GM21619 (cell line): ENCODE data around the gene IGF1R.

Experiments
- ATAC-seq: cut with Tn5 transposase; IDR thresholded peaks from one replicate; pipeline ENCODE4 v1.9.1; 2021; ENCODE audit not compliant: unreplicated experiment

Gene IGF1R

DNA sequence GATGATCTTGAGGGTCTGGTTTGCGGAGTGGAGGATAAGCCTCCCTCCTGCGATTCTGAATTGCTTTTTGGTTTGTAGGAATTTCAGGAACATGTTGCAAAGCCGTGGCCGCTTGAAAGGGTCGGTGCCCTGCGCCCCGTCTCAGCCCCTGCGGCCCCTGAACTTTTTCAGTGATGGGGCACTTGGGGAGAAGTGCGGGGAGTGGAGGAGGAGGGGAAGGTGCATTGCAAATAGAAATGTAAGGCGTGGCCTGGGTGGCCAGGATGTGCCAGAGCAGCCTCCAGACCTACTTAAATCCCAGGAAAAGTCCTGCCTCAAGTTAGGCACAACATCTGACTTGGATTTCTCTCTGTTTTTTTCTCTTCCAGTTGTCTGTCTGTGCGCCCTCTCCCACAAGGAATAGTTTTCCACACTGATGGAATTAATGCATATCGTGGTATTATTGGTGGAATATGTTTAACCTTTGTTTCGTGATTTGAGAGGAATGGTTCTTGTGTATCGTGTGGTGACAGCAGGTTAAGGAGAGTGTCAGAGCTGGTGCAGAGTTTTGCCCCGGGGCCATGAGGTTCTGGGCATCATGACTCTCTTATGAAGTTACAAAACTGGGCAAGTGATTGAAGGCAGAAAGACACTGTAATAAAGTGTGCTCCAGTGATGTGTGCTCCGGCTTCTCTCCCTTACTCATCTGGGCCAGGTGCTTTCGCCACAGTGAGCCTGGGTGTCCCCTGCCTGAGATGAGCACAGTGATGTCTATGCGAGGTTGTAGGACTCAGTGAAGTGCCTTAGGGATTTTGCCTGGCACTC, 205.5 kb downstream of the IGF1R start:
- ATAC-seq: no peak

DNA sequence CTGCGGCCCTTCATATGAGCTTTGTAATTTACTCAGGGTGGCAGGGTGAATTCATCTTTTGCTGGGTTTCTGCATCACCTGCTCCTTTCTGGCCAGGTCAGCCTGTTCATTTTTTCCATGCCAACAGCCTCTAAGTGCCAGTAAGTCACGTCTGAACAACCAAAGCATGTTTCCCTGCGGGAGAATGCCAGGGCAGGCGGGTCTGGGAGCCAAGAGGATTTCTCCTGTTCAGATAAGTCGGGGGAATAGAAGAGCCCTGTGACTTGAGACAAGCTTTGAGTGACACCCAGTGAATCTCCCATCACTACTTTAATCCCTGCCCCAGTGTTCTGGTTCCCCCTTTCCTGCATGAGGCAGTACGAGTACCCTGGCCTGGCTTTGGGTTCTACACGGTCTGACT, 206.2 kb downstream of the IGF1R start:
- no peak for ATAC-seq

- no peak for ATAC-seq
Observed at GRCh38 chr15:98855067-98855814, 206.9 kb downstream of the IGF1R start.

- ATAC-seq: no peak
Observed at GRCh38 chr15:98855815-98856531, 207.6 kb downstream of the IGF1R start.

- no peak for ATAC-seq
Observed at GRCh38 chr15:98856532-98856907, 208.2 kb downstream of the IGF1R start.

GRCh38 chr15:98858610-98859023, 210.3 kb downstream of the IGF1R start:
- no peak for ATAC-seq

DNA sequence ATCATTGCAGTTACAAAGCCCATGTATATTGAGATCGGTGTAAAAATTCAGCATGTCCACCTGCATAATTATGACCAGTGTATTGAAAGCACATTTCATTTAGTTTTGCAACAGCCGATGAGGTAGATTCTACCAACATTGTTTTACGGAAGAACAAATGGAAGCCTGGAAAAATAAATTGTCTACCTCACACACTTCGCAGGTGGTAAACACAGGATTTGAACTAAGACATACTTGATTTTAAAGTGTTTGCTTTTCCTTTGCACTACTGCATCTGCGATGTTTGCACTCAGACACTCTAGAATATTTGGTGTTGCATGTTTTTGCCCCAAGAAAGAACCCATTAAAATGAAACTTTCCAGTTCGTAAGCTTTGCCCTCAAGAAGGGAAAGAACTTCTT, 210.8 kb downstream of the IGF1R start:
- no peak for ATAC-seq

DNA sequence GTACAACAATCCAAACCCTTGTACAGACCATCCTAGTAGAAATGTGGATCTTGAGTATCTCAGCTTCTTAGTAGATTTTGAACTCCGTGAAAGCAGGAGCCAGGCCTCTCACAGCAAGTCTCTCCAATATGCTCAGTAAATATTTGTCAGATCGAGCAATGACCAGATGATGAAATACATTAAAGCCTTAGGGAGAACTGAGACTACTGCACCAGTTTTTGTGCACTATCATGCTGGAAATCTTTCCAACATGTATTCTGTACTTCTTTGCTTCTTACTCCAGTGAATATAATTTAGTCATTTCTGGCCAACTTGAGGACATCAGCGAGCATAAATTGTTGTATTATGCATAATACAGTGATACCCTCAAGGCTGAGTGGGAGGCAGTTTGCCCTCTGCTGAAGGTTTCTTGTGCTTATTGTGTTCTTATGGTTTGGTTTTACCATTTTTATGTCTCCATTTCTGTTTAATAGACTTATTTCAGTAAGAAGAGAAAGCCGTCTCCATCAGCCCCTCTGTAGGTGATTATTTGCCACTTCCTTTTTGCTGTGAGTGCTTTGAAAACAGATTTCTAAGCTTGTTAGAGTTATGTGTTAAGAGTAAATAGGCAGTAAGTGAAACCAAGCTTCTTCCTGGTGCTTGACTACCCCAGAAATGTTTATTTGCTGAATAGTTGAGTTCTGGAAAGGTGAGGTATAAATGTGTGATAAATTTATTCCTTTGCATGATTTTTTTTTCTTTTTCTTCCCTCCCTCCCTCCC, 212.1 kb downstream of the IGF1R start:
- ATAC-seq: no peak

DNA sequence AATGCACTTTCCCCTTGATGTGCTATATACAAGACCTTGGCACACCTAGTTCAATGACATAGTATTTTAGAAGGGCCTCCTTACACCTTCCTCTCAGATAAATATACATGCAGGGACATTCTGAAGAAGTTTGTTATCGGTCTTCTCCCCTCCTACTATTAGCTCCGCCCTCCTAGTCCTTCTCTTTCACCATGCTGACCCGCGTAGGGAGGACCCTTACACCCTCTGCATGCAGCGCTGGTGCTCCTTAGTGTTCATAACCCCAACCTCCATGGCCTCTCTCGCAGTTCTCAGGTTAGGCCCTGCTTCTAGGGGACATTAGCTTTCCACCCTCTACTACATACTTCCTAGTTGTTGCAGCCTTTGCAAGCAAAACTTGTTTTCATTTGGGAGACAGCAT, 212.8 kb downstream of the IGF1R start:
- ATAC-seq: no peak

- ATAC-seq: no peak
Observed at GRCh38 chr15:98863983-98864382, 215.6 kb downstream of the IGF1R start.

DNA sequence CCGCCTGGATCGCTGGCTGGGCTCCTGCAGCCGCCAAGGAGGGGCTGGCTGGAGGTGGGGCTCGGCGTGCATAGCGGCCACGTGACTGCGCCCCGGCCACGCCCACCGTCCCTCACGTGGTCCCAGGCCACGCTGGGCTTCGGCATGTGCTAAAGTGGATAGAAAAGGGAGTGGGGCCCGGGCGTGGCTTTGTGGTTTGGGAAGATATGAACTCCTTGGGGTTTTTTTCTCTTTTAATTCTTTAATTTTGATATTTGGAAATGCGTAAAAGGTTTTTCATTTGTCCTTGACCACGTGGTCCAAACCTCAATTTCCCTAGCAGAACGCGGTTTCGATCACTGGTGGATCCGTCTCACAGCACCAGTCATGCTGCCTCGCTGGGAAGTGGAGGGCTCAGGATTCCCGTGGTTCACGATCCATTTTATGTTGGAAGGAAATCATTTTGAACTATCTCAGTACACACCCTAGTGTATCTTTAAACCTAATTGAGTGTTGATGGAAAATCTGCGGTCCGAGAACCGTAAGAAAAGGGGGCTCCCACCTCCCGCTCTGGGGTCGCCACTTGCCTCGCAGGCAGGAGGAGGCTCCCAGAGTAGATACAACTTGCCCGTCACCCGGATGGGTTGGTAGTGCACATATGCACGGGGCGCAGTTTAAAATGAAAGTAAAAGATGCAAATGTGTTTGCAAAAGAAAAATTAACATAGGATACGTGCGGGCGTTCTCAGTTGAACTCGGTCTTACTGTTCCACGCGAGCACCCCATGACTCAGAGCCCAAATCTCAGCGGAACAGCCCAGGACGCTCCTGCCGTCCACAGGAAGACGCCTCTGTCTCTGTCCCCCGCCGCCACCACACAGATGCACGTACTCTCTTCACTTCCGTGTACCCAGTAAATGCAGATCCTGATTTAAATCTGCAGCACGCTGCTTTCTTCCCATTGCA, 217.3 kb downstream of the IGF1R start:
- peak; percentile 92 for ATAC-seq

- ATAC-seq: no peak
Observed at GRCh38 chr15:98866511-98866910, 218.2 kb downstream of the IGF1R start.

- no peak for ATAC-seq
Observed at GRCh38 chr15:98868564-98868963, 220.2 kb downstream of the IGF1R start.

DNA sequence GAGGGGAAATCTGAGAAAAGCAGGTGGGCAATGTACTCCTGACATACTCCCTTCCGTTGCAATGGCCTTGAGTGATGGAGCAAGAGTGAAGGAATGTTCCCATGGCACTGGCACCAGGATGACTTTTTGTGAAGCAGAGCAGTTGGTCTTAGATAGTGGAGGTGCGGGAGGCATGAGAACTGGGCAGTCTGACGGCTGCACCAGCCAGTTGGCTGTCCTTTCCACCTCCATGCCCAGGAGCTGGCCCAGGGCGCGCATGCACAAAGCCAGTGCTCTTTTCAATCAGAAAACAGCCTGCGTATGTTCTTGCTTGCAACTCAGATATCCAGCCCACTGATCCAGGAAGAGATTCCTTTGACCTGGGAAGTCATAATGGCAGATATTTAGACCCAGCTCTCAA, 222.4 kb downstream of the IGF1R start:
- no peak for ATAC-seq

DNA sequence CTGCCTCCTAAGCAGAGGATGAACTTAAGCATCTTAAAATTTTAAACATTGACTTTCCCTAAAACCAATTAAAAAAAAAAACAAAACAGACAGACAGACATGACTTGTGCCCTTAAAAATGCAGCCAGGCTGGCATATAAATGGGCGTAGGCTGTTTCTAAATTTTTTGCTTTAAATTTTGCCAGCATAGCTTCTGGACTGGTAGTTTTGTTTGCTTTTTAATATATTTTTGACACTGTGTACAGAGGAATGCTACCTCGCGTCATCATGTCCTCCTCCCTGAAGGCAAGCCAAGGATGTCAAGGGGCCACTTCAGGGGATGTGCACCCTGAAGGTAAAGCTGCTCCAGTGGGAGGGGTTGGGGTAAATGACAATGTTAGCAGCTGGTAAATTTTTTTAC, 224.4 kb downstream of the IGF1R start:
- ATAC-seq: no peak

DNA sequence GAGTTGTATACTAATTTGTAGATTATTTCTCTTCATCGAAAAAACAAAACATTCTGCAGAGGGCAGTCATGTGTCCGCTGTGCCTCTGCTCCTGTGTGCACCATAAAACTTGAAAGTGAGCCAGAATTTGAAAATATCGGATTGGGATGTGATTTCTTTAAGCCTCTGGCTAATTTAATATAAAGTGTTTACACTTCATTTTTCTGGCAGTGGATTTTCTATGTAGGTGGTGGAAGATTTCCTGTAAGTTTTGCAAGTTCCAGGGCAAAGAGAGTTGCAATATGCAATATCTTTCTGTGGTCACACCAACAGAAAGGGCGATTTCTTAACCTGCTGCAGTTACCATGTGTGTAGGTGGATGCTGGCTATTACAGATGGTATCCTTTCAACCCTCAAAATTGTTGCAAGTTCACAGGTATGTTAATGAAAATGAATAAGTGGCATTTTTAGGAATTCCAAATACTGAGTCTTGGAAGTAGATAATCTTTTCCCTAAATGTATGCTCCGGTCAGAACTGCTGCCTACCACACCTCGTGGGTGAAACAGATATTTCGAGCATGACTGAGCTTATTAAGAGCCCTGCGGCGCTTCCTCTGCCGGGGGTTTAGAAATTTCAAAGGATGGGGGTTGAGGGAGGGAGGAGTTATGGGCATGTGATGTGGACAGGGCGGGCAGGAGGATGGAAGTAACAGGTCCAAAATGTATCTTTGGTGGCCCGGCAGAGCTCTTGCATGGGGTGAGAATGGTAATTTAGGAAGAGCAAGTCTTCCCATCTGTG, 225.3 kb downstream of the IGF1R start:
- no peak for ATAC-seq

GRCh38 chr15:98874370-98874769, 226.0 kb downstream of the IGF1R start:
- no peak for ATAC-seq

- ATAC-seq: no peak
Observed at GRCh38 chr15:98874773-98875172, 226.4 kb downstream of the IGF1R start.

DNA sequence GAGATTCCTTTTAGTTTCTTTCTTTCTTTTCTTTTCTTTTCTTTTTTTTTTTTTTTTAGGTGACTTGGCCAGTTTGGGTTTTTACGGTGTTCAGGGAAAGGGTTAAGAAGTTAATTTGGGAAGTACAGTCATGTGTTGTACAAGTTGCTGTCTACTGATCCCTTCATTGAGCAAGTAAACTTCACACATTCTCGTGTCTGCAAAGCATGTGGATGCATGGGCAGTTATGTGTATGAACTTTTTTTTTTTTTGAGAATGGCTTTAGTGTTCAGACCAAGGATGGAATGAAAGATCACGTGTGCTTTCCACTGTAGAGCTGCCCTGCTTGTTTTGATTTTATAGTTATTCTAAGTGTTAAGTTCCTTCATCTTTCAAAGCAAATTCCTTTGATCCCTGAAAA, 227.0 kb downstream of the IGF1R start:
- ATAC-seq: no peak
